Fibroblast of the aortic adventitia (primary cell): ENCODE data around the gene ARHGDIA. TPM values are rescaled to one million over a fixed set of nuclear protein-coding genes. Genes with fewer than 3 reads are reported as not detected.

ENCODE experiments used
- DNase-seq: peaks from one replicate; pipeline ENCODE4 v3.0.0-alpha.2; 2010; ENCODE audit warnings: low read depth
- H3K4me3 ChIP-seq: 2 replicates; pipeline ENCODE4 v1.5.1; 2011; ENCODE audit warnings: low read depth, mild to moderate bottlenecking, control low read depth, low read length, moderate library complexity
- CTCF ChIP-seq: IDR thresholded peaks from 2 replicates; pipeline ENCODE4 v1.5.1; 2011; ENCODE audit warnings: mild to moderate bottlenecking, low read length, control low read depth, inconsistent platforms; ENCODE audit not compliant: insufficient read depth
- total RNA-seq: library from RNA; depleted of rRNA; stranded (reverse); fragments of >200 nt; gene quantifications from 2 replicates; pipeline ENCODE4 v1.2.3, GENCODE V29; 2012; ENCODE audit warnings: low replicate concordance

Gene ARHGDIA
- total RNA-seq, 1 donor: 149 TPM

GRCh38 chr17:81845881-81846742 is 25.0 kb downstream of the ARHGDIA start:
- H3K4me3 ChIP-seq: no peak overlapping the region
- no peak for DNase-seq
- no peak for TF ChIP-seq CTCF

- no peak for TF ChIP-seq CTCF
- DNase-seq: no peak
- no peak overlapping the region for H3K4me3 ChIP-seq
Observed at GRCh38 chr17:81845361-81845760, 25.8 kb downstream of the ARHGDIA start.

GRCh38 chr17:81844887-81845286 is 26.2 kb downstream of the ARHGDIA start:
- no peak for DNase-seq
- no peak for TF ChIP-seq CTCF
- no peak overlapping the region for H3K4me3 ChIP-seq

- no peak for DNase-seq
- no peak for TF ChIP-seq CTCF
- no peak overlapping the region for H3K4me3 ChIP-seq
Observed at GRCh38 chr17:81844327-81844851, 26.7 kb downstream of the ARHGDIA start.

GRCh38 chr17:81843713-81844326 is 27.3 kb downstream of the ARHGDIA start:
- TF ChIP-seq CTCF: no peak
- H3K4me3 ChIP-seq: no peak overlapping the region
- no peak for DNase-seq

- no peak for TF ChIP-seq CTCF
- peak; percentile 31 for DNase-seq
- H3K4me3 ChIP-seq: no peak overlapping the region
Observed at GRCh38 chr17:81842725-81843504, 28.2 kb downstream of the ARHGDIA start.
